K562 (cell line): Measurements from ENCODE around the gene USHBP1. TPM values are rescaled to one million over a fixed set of nuclear protein-coding genes. Genes with fewer than 3 reads are reported as not detected.

ENCODE experiments used
- ATF4 ChIP-seq: fragments of 450-650 bp; formaldehyde crosslinking; IDR thresholded peaks from 2 replicates; pipeline ENCODE4 v1.4.0; 2022; ENCODE audit warnings: mild to moderate bottlenecking, moderate library complexity
- CXXC5 ChIP-seq: fragments of 250-450 bp; sonication (Bioruptor Pico); IDR thresholded peaks from 2 replicates; pipeline ENCODE4 v1.8.0; 2022; ENCODE audit warnings: inconsistent platforms, mild to moderate bottlenecking, moderate library complexity
- GATA2 ChIP-seq: sonication (generic); formaldehyde crosslinking; IDR thresholded peaks from 2 replicates; pipeline ENCODE4 v1.4.0; 2020; ENCODE audit warnings: mild to moderate bottlenecking, missing genetic modification reagents
- GTF3C2 ChIP-seq: IDR thresholded peaks from 3 replicates; pipeline ENCODE4 v1.6.1; 2011; ENCODE audit warnings: borderline replicate concordance, mild to moderate bottlenecking, moderate library complexity; ENCODE audit not compliant: insufficient read length; ENCODE audit errors: extremely low read depth
- KDM1A ChIP-seq, 2 experiments: fragments of 450-650 bp; IDR thresholded peaks; 2 replicates each; pipeline ENCODE4 v1.6.1; 2016; ENCODE audit warnings: mild to moderate bottlenecking in 2 of 2
- NKRF ChIP-seq: fragments of 450-650 bp; IDR thresholded peaks from 2 replicates; pipeline ENCODE4 v1.6.1; 2016; ENCODE audit warnings: borderline replicate concordance
- PRMT5 ChIP-seq: sonication (generic); formaldehyde crosslinking; IDR thresholded peaks from 2 replicates; pipeline ENCODE4 v1.5.0; 2020; ENCODE audit warnings: missing genetic modification reagents
- PTTG1 ChIP-seq: fragments of 450-650 bp; IDR thresholded peaks from 2 replicates; pipeline ENCODE4 v1.6.1; 2016; ENCODE audit warnings: low read depth, mild to moderate bottlenecking, missing genetic modification characterization, missing compliant biosample characterization
- RBM15 ChIP-seq: fragments of 200-400 bp; formaldehyde crosslinking; IDR thresholded peaks from 2 replicates; pipeline ENCODE4 v1.6.1; 2018; ENCODE audit warnings: mild to moderate bottlenecking, low read length, moderate library complexity; ENCODE audit not compliant: insufficient read depth
- RBM34 ChIP-seq: fragments of 200-400 bp; formaldehyde crosslinking; IDR thresholded peaks from 2 replicates; pipeline ENCODE4 v1.6.1; 2018; ENCODE audit warnings: low read length, borderline replicate concordance; ENCODE audit not compliant: insufficient read depth
- SAP30 ChIP-seq: fragments of 200-600 bp; sonication (generic); IDR thresholded peaks from 2 replicates; pipeline ENCODE4 v1.6.1; 2012; ENCODE audit warnings: borderline replicate concordance, low read depth, mild to moderate bottlenecking, moderate library complexity, low read length, control low read depth, inconsistent platforms; ENCODE audit not compliant: insufficient read depth, poor library complexity, severe bottlenecking
- STAG1 ChIP-seq: sonication (generic); formaldehyde crosslinking; IDR thresholded peaks from 2 replicates; pipeline ENCODE4 v1.5.0; 2020; ENCODE audit warnings: missing genetic modification reagents, borderline replicate concordance
- TAF7 ChIP-seq: fragments of 450-650 bp; IDR thresholded peaks from 2 replicates; pipeline ENCODE4 v1.6.1; 2016; ENCODE audit warnings: missing genetic modification characterization, missing compliant biosample characterization
- ZNF239 ChIP-seq: fragments of 250-450 bp; sonication (Bioruptor Pico); IDR thresholded peaks from 2 replicates; pipeline ENCODE4 v1.4.0; 2020; ENCODE audit warnings: mild to moderate bottlenecking
- ZNF263 ChIP-seq: sonication (generic); formaldehyde crosslinking; IDR thresholded peaks from 2 replicates; pipeline ENCODE4 v1.8.0; 2022; ENCODE audit warnings: mild to moderate bottlenecking, missing genetic modification reagents, borderline replicate concordance
- polyA plus RNA-seq, 8 experiments: library from polyadenylated mRNA; depleted of rRNA in 4 of 8; stranded (reverse) in 5 of 8; unstranded in 3 of 8; fragments of >200 nt; fragmentation: Nextera tagmentation in 2 of 8; fragmentation: Illumina TruSeq in 1 of 8; extraction: Ambion mirVana in 2 of 8; extraction: Trizol in 1 of 8; gene quantifications; 2 replicates each; pipeline versions ENCODE4 v1.2.1 to v1.2.3, GENCODE V29; 2011 to 2014; ENCODE audit warnings: inconsistent platforms in 1 of 8, missing spikeins in 1 of 8
- total RNA-seq, 7 experiments: library from RNA; depleted of rRNA in 6 of 7; stranded (reverse); fragments of >200 nt in 6 of 7; fragmentation: Illumina TruSeq in 2 of 7; extraction: Trizol in 2 of 7; gene quantifications; 2 replicates each; pipeline versions ENCODE4 v1.2.1 to v1.2.3, GENCODE V29; 2011 to 2021; ENCODE audit warnings: low replicate concordance in 1 of 7
- TF ChIP-seq, protein P1 (sequence below), 2 experiments: fragments of 450-650 bp in 1 of 2; sonication (generic) in 1 of 2; formaldehyde crosslinking in 1 of 2; IDR thresholded peaks in 1 of 2; conservative IDR thresholded peaks in 1 of 2; 2 replicates each; pipeline versions ENCODE4 v1.6.1 to v1.8.1; 2016 to 2023; ENCODE audit warnings: mild to moderate bottlenecking in 2 of 2, moderate library complexity in 2 of 2, inconsistent platforms in 1 of 2, missing genetic modification reagents in 1 of 2
- TF ChIP-seq, protein P2 (sequence below): fragments of 250-450 bp; sonication (Bioruptor Pico); IDR thresholded peaks from 2 replicates; pipeline ENCODE4 v1.4.0; 2020; ENCODE audit warnings: borderline replicate concordance

Gene USHBP1
- total and polyA plus RNA-seq, 9 of the 15 experiments (the other 6 are each of a cell fraction or from before 2014, with no cell fraction given), result 0.03 to 0.10 (median 0.05) TPM; not detected in 5

DNA sequence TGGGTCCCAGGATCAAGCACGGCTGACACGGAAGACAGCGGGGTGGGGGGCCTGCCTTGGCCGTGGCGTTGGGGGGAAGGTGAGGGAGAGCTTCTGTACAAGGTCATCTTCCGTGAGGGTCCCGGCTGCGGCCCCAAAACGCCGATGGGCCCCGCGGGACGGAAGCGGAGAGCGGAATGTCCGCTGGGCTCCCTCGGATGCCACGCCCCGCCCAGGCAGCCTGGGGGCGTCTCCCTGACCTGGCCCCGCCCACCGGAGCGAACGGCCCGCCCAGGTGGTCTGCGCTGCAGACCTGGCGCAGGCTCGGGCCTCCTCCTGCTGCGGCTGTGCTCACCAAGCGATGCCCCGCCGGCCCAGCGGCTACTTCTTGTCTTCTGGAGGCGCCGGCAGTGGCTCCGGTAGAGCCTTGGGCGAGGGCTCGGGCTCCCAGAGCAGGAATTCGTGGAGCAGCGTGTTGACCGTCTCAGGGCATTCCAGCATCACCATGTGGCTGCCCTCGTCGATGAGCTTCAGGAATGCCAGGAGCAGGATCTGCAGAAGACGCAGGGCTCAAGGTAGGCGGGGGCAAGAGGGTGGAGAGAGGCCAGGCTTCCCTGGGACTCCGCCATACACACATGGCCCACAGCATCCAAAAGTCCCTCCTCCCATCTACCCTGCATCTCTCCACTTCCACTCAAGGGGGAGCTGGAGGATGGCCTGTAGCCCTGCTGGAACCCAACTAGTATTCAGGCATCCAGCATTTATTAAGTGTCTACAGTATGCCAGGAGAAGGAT, 27.9 kb upstream of the USHBP1 start (continued):
- TF ChIP-seq NKRF (peak; percentile 85; the same call in 1 of the 2 replicates), TAF7 (tag) (no peak), PTTG1 (no peak), ZNF239 (CRISPR knock-in tag) (no peak), CXXC5 (CRISPR knock-in tag) (0 out of 2 replicates have a peak, but pooled peaks have one; percentile 34), GATA2 (CRISPR knock-in tag) (no peak), ZNF263 (peak; percentile 71), RBM34 (0 out of 2 replicates have a peak, but pooled peaks have one; percentile 50), GTF3C2 (no peak), KDM1A (IDR thresholded peaks at IDR 0.05) (peak in 1 of 2 experiments; percentile 33; a peak in 1 of 4 replicates), ATF4 (CRISPR knock-in tag) (no peak), RBM15 (no peak), SAP30 (peak; percentile 65), STAG1 (peak; percentile 76; the same call in 1 of the 2 replicates), PRMT5 (CRISPR knock-in tag) (no peak)
- TF ChIP-seq, protein P1, sequence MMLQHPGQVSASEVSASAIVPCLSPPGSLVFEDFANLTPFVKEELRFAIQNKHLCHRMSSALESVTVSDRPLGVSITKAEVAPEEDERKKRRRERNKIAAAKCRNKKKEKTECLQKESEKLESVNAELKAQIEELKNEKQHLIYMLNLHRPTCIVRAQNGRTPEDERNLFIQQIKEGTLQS (IDR thresholded peaks at IDR 0.05), result no peak
- TF ChIP-seq, protein P1 (CRISPR knock-in tag; conservative IDR thresholded peaks at IDR 0.05), result no peak
- TF ChIP-seq, protein P2, sequence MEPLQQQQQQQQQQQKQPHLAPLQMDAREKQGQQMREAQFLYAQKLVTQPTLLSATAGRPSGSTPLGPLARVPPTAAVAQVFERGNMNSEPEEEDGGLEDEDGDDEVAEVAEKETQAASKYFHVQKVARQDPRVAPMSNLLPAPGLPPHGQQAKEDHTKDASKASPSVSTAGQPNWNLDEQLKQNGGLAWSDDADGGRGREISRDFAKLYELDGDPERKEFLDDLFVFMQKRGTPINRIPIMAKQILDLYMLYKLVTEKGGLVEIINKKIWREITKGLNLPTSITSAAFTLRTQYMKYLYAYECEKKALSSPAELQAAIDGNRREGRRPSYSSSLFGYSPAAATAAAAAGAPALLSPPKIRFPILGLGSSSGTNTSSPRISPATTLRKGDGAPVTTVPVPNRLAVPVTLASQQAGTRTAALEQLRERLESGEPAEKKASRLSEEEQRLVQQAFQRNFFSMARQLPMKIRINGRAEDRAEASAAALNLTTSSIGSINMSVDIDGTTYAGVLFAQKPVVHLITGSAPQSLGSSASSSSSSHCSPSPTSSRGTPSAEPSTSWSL (CRISPR knock-in tag), result no peak
